ENCODE results near the gene ZBTB20.

Gene ZBTB20

GRCh38 chr3:114563720-114564119, 583.4 kb downstream of the ZBTB20 start:
- no peak for DNase-seq

GRCh38 chr3:114562557-114562956, 584.5 kb downstream of the ZBTB20 start:
- DNase-seq, result no peak

- no peak for DNase-seq
Observed at GRCh38 chr3:114558271-114558670, 588.8 kb downstream of the ZBTB20 start.

- no peak for DNase-seq
Observed at GRCh38 chr3:114557791-114558190, 589.3 kb downstream of the ZBTB20 start.

- DNase-seq, result no peak
Observed at GRCh38 chr3:114556657-114557213, 590.4 kb downstream of the ZBTB20 start.

GRCh38 chr3:114554731-114555130, 592.4 kb downstream of the ZBTB20 start:
- no peak for DNase-seq

GRCh38 chr3:114553949-114554593, 593.0 kb downstream of the ZBTB20 start:
- DNase-seq, result no peak

GRCh38 chr3:114552527-114552812, 594.6 kb downstream of the ZBTB20 start:
- no peak for DNase-seq

- DNase-seq, result no peak
Observed at GRCh38 chr3:114551770-114552526, 595.1 kb downstream of the ZBTB20 start.

GRCh38 chr3:114550165-114550564, 596.9 kb downstream of the ZBTB20 start:
- no peak for DNase-seq

- no peak for DNase-seq
Observed at GRCh38 chr3:114545193-114545592, 601.9 kb downstream of the ZBTB20 start.

GRCh38 chr3:114542359-114542758, 604.7 kb downstream of the ZBTB20 start:
- no peak for DNase-seq

GRCh38 chr3:114539525-114539924, 607.6 kb downstream of the ZBTB20 start:
- DNase-seq, result no peak

- DNase-seq, result no peak
Observed at GRCh38 chr3:114538211-114538610, 608.9 kb downstream of the ZBTB20 start.

GRCh38 chr3:114528517-114528916, 618.6 kb downstream of the ZBTB20 start:
- no peak for DNase-seq

- no peak for DNase-seq
Observed at GRCh38 chr3:114527036-114527644, 619.9 kb downstream of the ZBTB20 start.

- DNase-seq, result no peak
Observed at GRCh38 chr3:114525278-114525677, 621.8 kb downstream of the ZBTB20 start.

GRCh38 chr3:114519415-114519814, 627.7 kb downstream of the ZBTB20 start:
- no peak for DNase-seq

GRCh38 chr3:114518206-114518808, 628.8 kb downstream of the ZBTB20 start:
- DNase-seq, result no peak

GRCh38 chr3:114510201-114510600, 636.9 kb downstream of the ZBTB20 start:
- no peak for DNase-seq

- no peak for DNase-seq
Observed at GRCh38 chr3:114509756-114510155, 637.3 kb downstream of the ZBTB20 start.

- DNase-seq, result no peak
Observed at GRCh38 chr3:114508976-114509375, 638.1 kb downstream of the ZBTB20 start.

- DNase-seq, result no peak
Observed at GRCh38 chr3:114508208-114508607, 638.9 kb downstream of the ZBTB20 start.

Measured in activated naive CD4-positive, alpha-beta T cell treated with Interleukin-2 at 50 U/mL for 16 hours (primary cell).